ENCODE data around the gene CD248. TPM values are rescaled to one million over a fixed set of nuclear protein-coding genes. Genes with fewer than 3 reads are reported as not detected.

CD248 gene
- total RNA-seq, 1 experiment from 2014 or later, result 0.15 TPM

GRCh38 chr11:66272596-66272995, 44.2 kb downstream of the CD248 start:
- Histone ChIP-seq H3K36me3 (ENCODE audit: control insufficient read depth, insufficient read depth, low read length) (peaks cover 11% of the 10 kb centered on the region; the same call in 1 of the 2 replicates), H3K4me3 (ENCODE audit: low read depth in 2 of 2, low read length in 2 of 2) (no peak overlapping the region), H3K9me3 (ENCODE audit: control insufficient read depth, insufficient read depth, low read depth, low read length) (no peaks in the 10 kb centered on the region), H3K27me3 (ENCODE audit: control insufficient read depth, insufficient read depth, low read length) (no peaks in the 10 kb centered on the region), H3K4me1 (ENCODE audit: control insufficient read depth, insufficient read depth, low read length) (peaks cover 6% of the 10 kb centered on the region), H3K27ac (ENCODE audit: low read length) (no peak overlapping the region)
- BruUV-seq (replicated peaks), result no TSS peak
- TF ChIP-seq SIN3A (IDR thresholded peaks at IDR 0.05; ENCODE audit: borderline replicate concordance, insufficient read depth, low read depth, low read length), result no peak
- TF ChIP-seq TCF7L2 (IDR thresholded peaks at IDR 0.05; ENCODE audit: low read depth, low read length), result no peak
- TF ChIP-seq REST (IDR thresholded peaks at IDR 0.05; ENCODE audit: insufficient read depth in 1 of 2, low read depth in 2 of 2, low read length in 1 of 2), result no peak
- no peak for TF ChIP-seq POLR2AphosphoS5 (IDR thresholded peaks at IDR 0.05; ENCODE audit: low read depth, low read length)
- no peak for TF ChIP-seq CTCF (IDR thresholded peaks at IDR 0.05)
- DNase-seq (ENCODE audit: low read depth, low spot score), result no peak
- no peak for ATAC-seq
- intact Hi-C loops (cut with micrococcal nuclease; ENCODE audit: unreplicated experiment), result no loop called here
- in situ Hi-C loops (cut with HindIII; ENCODE audit: low pct_unique_long_range_greater_than_20kb, low sequenced_read_pairs), result no loop called here
- CTCF ChIA-PET, result no interaction called here
- POLR2A ChIA-PET, result no interaction called here

GRCh38 chr11:66271816-66272215, 45.0 kb downstream of the CD248 start:
- Histone ChIP-seq H3K27ac (ENCODE audit: low read length) (no peak overlapping the region), H3K9me3 (ENCODE audit: control insufficient read depth, insufficient read depth, low read depth, low read length) (no peaks in the 10 kb centered on the region), H3K4me1 (ENCODE audit: control insufficient read depth, insufficient read depth, low read length) (peaks cover 3% of the 10 kb centered on the region), H3K4me3 (ENCODE audit: low read depth in 2 of 2, low read length in 2 of 2) (no peak overlapping the region), H3K27me3 (ENCODE audit: control insufficient read depth, insufficient read depth, low read length) (no peaks in the 10 kb centered on the region), H3K36me3 (ENCODE audit: control insufficient read depth, insufficient read depth, low read length) (peaks cover 11% of the 10 kb centered on the region; the same call in 1 of the 2 replicates)
- DNase-seq (ENCODE audit: low read depth, low spot score) (no peak), ATAC-seq (no peak)
- no TSS peak for BruUV-seq (replicated peaks)
- no peak for TF ChIP-seq SIN3A (IDR thresholded peaks at IDR 0.05; ENCODE audit: borderline replicate concordance, insufficient read depth, low read depth, low read length)
- TF ChIP-seq REST (IDR thresholded peaks at IDR 0.05; ENCODE audit: insufficient read depth in 1 of 2, low read depth in 2 of 2, low read length in 1 of 2), result no peak
- intact Hi-C loops (cut with micrococcal nuclease; ENCODE audit: unreplicated experiment) (no loop called here), in situ Hi-C loops (cut with HindIII; ENCODE audit: low pct_unique_long_range_greater_than_20kb, low sequenced_read_pairs) (no loop called here)
- POLR2A ChIA-PET, result interaction anchor here (0.6 kb wide), 1 partner anchor 14 kb away, joined by 3 read pairs; no protein-coding TSS in a partner anchor
- CTCF ChIA-PET, result no interaction called here

Measured in Panc1 (cell line).